CD4-positive, alpha-beta T cell treated with Interleukin-6 at 100 ng/mL for 8 hours (primary cell): Measurements from ENCODE around the gene BFSP1.

Source experiments
- DNase-seq: peaks from one replicate; pipeline ENCODE4 v3.0.0-alpha.2; 2020; ENCODE audit warnings: mixed read lengths, low spot score

BFSP1 gene

DNA sequence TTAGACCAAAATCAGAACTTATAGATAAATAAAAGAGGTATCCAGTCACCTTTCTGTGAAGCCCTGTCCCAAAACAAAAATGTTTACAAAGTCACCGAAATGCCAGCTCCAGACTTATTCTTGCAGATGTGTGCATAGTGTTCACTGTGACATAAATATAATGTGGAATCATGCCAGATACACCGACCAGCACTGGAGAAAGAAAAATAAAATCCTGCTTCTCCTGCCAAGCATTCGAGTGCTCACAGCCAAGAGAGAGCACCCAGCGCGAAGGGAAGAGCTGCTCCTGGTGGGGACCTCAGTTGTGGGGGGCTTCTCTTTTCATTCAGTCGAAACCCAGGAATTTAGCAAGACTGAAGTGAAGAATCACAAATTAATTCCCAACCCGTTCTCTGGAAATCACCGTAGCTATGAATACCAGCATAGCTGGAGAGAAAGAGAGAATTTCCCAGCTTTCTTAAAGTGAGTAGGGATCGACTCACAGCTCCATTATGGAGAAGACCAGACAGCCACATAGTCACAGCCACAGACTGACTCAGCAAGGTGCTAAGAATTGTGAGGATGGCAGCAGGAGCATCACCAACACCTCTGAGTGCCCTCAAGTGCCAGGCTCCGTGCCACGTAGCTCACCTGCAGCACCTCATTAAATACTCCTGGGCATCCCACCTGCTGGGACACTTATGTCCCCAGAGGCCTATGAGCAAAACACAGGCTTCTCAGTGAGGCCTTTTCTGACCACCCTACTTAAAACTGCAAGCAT lies 33.2 kb downstream of the BFSP1 start:
- no peak for DNase-seq

DNA sequence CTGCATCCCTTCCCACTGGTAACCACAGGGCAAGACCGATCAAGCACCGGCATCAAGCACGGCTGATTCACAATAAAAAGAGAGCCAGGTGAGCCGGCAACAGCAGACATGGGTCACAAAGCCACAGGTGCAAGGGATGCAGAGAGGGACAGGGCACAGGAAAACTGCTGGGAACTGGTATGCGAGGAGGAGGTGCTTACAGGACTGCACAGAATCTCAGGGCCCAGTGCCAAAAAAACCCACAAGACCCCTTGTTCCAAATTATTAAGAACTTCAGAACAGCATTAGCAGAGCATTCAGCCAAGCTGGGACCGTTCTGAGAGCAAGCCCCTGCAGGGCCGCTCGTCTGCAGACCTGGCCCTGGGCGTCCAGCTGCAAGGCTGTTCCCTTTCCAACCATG lies 35.4 kb downstream of the BFSP1 start:
- no peak for DNase-seq

DNA sequence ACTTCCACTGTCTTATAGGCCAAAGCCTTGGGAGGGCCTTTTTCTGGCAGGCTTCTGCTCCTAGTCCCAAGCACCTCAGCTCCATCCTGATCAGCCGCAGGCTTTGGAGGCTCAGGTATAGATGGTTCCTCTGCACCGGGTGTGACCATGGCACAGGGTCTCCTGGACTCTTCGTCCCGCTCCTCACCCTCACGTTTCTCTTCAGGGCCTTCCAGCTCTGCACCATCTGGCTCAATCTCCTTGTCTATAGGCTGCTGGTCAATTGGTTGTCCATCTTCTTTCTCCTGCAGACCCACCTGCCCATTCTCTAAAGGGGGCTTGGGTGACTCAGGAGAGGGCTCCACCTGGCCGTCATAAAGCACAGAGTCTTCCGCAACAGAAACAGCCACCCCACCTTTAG lies 37.0 kb downstream of the BFSP1 start:
- DNase-seq: no peak

DNA sequence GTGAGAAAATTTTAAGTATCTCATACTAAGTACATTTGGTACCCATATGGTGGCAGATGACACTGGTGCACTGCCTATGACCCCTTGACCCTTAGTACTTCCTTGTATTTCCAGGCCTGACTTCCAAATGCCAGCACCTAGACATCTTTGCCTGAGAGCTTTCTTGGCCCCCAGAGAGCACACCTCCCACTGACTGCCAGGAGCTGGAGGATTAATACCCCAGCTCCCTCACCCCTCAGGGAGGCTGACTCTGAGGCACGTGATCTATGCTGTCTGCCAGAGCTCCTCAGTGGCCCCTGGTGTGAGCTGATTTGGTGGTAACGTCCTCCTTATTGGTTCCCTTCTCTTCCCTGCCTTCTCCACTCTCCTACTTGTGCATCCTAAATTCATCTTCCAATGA lies 38.0 kb downstream of the BFSP1 start:
- no peak for DNase-seq

DNA sequence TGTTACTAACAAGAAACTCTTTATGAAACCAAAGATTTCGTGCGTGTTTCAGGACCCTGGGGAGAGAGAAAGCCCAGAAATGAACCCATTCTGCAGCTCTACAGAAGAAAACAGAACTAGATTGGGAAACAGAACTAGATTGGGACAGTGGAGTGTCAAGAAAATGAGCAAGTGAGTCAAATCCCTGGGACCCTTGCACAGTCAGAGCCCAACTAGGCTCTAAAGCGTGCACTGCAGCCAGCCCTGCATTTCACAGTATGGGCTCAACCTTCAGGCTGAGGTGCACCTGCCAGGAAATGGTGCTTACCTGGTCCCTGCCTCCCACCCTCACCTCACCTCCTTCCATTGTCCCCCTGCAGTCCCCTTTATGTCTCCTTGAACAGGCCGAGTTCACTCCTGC lies 39.7 kb downstream of the BFSP1 start:
- DNase-seq: no peak

DNA sequence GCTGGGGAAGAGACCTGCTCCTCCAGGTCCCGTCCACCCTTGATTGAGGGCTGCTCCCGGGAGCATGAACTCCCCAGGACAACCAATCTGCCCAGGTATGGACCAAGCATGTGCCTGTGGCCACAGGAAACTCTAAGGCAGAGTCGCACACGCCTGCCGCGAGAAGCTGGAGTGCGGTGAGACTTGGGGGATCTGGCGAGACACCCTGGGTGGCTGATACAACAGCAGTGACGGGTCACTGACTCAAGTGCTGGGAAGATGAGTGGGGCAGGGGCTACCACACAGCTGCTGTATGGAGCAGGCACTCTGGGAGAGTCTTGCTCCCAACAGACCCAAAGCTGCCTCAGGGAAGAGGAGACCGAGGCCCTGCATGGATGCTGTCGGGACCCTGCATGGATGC lies 40.1 kb downstream of the BFSP1 start:
- DNase-seq: no peak

DNA sequence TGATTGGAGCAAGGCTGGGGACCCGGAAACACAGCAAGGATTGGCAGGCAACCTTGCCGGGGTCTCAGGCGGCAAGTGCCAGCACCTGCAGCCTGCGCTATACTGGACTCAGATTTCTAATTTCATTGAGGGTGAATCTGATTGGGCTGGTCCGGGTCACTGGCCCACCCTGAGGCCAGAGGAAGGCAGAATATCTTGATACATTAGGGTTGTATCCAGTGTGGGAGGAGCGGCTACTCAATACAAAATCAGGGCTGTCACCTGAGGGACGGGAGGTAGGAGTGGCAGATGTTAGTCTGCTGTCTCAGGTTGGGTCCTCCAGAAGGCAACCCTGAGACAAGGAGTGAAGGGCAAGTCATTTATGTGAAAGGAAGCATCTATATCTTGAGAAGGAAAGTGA lies 40.7 kb downstream of the BFSP1 start:
- no peak for DNase-seq

DNA sequence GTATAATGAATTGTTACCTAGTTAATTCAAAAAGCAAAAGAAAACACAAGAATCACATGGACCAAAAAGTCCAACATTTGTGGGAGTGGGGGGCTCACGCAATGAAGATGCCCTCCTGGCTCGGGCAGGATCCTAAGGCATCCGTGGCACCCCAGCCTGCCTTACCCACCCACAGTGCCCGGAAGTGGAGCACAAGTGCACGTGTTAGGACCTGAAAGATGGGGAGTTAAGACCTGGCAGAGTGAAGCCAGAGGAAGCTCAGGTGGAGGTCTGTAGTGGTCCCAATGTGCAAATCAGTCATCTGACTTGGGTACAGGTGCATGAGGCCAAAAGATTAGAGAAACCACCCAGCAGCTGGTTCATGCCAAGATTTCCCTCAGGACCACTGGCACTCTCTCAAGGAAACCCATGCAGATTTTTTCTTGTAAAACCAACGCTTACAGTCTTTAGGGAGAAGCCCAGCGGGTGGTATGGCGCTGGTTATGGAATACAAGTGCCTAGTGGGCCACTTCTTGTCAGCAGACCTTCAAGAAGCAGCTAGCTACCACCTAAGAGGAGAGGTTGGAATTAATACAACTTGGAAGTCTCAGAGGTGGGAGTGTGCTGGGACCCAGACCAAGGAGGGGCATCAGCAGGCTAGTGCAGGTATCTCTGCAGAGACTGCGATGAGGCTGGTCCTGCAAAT lies 42.1 kb downstream of the BFSP1 start:
- no peak for DNase-seq

DNA sequence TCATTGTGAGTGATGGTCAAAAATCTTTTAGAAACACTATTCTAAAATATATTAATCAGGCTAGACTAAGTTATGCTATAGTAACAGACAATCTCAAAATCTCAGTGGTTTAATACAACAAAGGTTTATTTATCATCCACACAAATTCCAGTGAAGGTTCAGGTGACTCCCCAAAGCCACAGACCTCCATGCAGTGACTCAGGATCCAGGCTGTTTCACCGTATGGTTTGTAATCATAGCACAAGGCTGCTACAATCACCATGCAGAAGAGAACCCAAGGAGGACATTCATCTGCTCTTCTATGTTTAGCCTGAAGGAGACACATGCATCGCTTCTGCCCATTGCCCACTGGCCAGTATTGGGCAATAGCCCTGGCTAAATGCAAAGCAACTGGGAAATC lies 46.2 kb downstream of the BFSP1 start:
- no peak for DNase-seq

DNA sequence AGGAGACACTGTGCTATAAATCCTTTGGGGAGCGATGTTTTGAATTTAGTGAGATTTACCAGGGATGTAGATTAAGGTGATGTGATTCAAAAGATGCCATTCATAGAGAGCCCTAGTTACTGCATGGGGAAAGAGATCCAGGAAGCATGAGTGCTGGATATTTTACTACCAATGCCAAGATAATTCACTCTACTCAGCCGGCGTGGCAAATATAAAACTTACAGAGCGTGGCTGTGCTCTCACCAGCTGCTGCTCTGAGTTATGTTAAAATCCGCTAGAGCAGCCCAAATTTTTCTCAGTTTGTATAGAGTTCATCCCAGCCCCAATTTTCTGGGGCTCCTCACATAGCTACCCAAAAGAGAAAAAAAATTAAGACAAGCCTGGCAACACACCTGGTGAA lies 48.6 kb downstream of the BFSP1 start:
- no peak for DNase-seq

DNA sequence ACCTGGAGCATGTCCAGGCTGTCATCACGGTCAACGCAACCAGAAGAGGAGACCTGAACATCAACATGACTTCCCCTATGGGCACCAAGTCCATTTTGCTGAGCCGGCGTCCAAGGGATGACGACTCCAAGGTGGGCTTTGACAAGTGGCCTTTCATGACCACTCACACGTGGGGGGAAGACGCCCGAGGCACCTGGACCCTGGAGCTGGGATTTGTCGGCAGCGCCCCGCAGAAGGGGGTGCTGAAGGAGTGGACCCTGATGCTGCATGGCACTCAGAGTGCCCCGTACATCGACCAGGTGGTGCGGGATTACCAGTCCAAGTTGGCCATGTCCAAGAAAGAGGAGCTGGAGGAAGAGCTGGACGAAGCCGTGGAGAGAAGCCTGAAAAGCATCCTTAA lies 49.5 kb downstream of the BFSP1 start:
- no peak for DNase-seq

DNA sequence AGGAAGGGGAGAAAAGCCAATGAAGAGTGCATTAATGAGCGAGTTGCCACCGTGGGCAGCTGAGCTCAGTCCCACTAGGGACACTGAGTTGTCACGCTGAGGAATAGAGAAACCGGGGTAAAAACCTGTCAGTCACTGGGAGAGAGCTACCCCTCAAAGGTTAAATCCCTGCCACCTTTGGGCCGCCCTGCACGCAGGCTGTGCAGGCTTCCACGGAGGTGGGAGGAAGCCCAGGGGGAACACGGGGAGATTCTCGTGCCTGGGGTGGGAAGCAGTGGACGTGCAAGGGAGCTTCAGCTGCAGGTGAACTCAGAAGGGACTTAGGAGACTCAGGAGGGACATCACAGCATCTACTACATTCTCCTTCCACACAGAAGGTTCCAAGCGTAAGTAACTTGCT lies 50.5 kb downstream of the BFSP1 start:
- DNase-seq: no peak

DNA sequence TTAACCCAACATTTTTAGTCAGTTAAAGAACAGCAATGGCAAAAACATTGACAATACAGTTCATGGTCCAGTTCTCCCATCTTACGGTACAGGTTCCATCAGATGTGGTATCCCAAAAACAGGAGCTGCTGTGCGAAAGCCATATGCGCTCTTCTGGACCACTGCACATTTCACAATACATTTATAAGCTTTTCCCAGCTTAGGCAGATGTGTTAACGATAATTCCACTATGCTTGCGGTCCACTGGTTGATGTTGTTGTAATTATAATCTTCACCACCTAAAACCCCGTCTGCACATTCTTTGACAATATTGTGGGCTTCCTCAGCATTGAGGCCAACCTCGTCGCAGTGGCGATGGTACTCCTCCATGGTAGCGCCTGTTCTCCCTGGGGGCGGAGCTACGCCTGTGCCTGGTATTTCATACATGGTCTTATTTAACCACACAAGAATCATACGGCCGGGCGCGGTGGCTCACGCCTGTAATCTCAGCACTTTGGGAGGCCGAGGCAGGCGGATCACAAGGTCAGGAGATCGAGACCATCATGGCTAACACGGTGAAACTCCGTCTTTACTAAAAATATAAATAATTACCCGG lies 52.0 kb downstream of the BFSP1 start:
- DNase-seq: no peak

DNA sequence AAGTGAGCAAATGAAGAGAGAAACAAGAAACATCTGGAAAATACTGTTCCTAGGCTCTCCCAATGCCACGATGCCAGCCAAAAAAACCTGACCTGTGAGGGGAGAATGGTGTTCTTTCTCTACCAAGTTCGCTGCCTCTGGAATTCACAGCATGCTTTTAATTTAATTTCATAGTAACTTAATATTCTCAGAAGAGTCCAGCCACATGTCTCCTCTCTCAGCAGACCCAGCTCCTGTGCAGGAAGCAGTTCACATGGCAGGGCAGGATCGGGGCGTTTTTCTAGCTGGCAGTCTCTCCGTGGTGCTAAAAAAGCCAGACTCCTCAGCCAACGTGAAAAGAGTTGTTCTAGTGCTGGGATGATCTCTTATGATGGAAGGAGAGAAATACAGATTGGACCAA lies 57.5 kb downstream of the BFSP1 start:
- no peak for DNase-seq

DNA sequence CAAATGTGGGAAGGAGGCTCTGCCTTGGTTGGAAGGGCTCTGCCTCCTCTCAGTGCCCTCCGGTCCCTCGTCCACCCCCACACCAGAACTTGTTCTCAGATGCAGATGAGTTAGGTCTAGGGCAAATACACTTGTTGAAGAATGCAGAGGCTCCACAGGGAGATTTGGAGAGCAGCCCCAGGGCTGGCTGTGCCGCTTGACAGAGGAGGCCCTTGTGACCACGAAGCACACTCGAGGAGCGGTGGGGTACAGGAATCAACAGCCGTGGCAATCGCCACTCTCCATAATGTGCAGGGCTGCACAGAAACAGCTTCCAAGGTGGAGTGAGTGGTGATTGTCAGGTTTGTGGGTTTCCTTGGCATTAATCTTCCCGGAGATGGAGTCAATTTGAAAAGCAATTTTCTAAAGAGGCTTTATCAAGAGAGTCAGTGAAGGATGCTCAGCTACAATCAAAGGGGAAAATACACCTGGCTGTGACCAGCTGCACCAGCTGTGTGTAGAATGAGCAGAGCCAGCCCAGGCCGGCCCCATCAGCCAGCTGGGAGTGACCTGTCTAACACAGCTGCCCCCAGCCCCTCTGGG lies 59.5 kb downstream of the BFSP1 start:
- no peak for DNase-seq

DNA sequence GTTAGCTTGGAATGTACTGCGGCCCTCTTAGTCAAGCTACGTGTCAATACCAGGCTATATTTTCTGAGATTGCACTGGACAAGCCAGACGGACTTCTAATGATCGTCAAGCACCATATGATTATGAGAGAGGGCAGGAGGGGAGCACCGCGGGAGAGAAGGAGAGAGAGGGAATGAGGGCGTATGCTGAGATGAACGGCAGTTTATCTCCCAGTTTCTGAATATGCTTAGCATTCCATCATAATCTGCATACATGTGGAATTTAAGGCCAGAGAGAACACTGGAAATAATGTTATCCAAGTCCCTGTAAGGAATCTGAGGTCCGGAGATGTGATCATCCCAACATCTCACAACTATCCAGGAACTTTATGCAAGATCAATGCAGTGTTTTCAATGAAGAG lies 60.2 kb downstream of the BFSP1 start:
- DNase-seq: no peak

DNA sequence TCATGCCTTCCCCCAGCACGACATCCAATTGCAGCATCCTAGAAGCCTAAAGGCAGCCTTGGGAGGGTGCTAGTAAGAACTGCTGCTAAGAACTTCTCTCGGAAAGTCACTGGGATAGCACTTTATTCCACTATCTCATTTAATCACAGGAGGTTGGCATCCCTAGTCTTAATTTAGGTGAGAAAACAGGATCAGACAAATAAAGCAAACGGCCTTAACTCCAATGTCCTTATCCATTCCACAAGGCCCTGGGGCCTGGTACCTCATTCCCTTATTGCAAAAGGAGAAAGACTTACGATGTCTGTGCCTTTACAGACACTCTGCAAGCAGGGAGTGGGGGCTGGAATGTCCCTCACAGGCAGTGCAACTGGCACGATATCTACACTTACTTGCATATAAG lies 60.7 kb downstream of the BFSP1 start:
- DNase-seq: no peak

DNA sequence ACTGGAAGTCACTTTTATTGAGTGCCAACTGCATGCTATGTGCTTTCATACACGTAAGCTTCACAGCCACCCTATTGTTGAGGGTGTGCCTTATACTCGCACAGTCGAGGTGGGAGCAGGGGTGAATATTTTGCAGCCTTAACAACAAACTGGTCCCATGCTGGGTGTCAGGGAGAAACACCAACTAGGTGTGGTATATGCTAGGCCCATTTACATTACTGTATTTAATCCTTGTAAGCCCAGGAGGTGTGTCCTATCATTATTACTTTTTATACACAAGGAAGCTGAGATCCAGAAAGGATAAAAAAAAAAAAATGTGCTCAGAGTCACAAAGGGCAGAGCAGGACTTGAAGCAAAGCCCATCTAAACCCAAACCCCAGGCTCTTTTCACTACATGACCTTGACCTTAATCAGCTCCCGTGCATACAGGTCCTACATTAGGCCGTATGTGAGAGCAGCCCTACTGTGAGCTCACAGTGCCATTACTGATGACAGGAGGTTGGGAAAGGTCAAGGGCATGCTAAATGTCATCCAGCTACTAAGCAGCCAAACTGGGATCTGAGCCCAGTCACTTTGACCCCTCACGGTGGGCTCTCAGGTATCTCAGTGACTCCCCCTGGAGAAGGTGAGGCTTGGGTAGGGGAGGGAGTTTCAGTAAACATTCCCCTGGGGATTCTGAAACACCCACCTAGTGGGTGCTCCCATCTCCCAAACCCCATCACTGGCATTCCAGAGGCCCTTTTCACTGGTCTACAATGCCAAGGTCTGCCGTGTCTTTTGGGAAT lies 61.7 kb downstream of the BFSP1 start:
- DNase-seq: no peak

DNA sequence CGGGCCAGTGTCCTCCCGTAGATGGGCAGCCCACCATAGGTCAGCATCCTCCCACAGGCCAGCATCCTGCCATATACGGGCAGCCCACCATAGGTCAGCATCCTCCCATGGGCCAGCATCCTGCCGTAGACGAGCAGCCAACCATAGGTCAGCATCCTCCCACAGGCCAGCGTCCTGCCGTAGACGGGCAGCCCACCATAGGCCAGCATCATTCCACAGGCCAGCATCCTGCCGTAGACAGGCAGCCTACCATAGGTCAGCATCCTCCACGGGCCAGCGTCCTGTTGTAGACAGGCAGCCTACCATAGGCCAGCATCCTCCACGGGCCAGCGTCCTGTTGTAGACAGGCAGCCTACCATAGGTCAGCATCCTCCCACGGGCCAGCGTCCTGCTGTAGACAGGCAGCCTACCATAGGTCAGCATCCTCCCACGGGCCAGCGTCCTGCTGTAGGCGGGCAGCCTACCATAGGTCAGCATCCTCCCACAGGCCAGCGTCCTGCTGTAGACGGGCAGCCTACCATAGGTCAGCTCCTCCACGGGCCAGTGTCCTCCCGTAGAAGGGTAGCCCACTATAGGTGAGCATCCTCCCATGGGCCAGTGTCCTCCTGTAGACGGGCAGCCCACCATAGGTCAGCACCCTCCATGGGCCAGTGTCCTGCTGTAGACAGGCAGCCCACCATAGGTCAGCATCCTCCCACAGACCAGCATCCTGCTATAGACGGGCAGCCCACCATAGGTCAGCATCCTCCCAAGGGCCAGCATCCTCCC lies 62.9 kb downstream of the BFSP1 start:
- DNase-seq: no peak

DNA sequence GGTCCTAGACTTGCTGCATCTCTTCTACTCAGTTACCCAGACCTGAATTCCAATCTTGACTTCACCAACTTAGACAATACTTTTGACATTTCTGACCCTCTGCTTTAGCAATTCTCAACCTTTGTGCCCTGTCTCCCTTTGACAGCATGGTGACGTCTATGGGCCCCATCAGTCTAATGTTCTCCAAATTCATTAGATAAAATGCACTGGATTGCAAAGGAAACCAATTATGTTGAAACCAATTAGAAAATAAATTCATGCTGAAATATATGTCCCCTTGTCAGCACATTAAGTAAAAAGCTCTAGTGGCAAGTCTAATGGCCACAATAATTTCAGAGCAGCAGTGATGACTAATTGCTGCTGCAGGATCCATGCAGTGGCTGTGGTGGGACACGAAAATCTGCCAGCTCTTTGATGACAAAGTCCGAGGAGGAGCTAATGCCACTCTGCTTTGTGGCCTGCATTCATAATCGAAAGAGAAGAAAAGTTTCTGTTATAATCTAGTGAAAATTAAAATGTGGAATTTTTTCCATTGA lies 64.0 kb downstream of the BFSP1 start:
- DNase-seq: no peak

DNA sequence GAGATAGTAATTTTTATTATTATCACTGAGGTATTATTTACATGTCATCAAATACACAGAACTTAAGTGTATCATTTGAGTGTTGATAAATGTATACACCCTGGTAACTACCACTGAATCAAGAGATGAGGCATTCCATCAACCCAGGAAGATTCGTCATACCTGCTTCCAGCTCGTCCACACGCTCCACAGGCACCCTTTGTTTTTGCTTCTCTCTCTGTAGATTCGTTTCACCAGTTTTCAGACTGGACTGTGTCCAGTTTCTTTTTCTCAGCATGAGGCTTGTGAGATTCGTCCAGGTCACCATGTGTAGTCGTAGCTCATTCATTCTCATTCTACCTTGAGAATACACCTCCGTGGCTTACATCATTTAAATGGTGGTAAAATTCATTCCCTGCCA lies 64.5 kb downstream of the BFSP1 start:
- DNase-seq: no peak
